ENCODE measurements around the gene CNIH4. TPM values are rescaled to one million over a fixed set of nuclear protein-coding genes. Genes with fewer than 3 reads are reported as not detected.

The CNIH4 gene
- total RNA-seq, 1 donor from 2014 or later, result 70.2 TPM

GRCh38 chr1:224321706-224322105 lies 35.0 kb upstream of the CNIH4 start:
- H3K27me3 Mint-ChIP-seq (ENCODE audit: low read depth), result no peaks in the 10 kb centered on the region
- TF ChIP-seq, protein P1, sequence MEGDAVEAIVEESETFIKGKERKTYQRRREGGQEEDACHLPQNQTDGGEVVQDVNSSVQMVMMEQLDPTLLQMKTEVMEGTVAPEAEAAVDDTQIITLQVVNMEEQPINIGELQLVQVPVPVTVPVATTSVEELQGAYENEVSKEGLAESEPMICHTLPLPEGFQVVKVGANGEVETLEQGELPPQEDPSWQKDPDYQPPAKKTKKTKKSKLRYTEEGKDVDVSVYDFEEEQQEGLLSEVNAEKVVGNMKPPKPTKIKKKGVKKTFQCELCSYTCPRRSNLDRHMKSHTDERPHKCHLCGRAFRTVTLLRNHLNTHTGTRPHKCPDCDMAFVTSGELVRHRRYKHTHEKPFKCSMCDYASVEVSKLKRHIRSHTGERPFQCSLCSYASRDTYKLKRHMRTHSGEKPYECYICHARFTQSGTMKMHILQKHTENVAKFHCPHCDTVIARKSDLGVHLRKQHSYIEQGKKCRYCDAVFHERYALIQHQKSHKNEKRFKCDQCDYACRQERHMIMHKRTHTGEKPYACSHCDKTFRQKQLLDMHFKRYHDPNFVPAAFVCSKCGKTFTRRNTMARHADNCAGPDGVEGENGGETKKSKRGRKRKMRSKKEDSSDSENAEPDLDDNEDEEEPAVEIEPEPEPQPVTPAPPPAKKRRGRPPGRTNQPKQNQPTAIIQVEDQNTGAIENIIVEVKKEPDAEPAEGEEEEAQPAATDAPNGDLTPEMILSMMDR (conservative IDR thresholded peaks at IDR 0.05), result no peak
- H3K36me3 Mint-ChIP-seq (ENCODE audit: low read depth), result peaks cover 3% of the 10 kb centered on the region
- peaks cover 7% of the 10 kb centered on the region for H3K4me1 Mint-ChIP-seq
- no peak overlapping the region for H3K27ac Mint-ChIP-seq (ENCODE audit: unreplicated experiment)
- H3K9me3 Mint-ChIP-seq, result no peaks in the 10 kb centered on the region
- no peak for DNase-seq (ENCODE audit: low read depth, low spot score)
- no peak overlapping the region for H3K4me3 Mint-ChIP-seq

GRCh38 chr1:224325959-224326358 lies 30.7 kb upstream of the CNIH4 start:
- H3K4me1 Mint-ChIP-seq, result peaks cover 30% of the 10 kb centered on the region
- H3K27me3 Mint-ChIP-seq (ENCODE audit: low read depth), result no peaks in the 10 kb centered on the region
- H3K27ac Mint-ChIP-seq (ENCODE audit: unreplicated experiment), result no peak overlapping the region
- H3K4me3 Mint-ChIP-seq, result peak overlapping the region; percentile 34
- TF ChIP-seq, protein P1 (conservative IDR thresholded peaks at IDR 0.05), result no peak
- DNase-seq (ENCODE audit: low read depth, low spot score), result no peak
- H3K36me3 Mint-ChIP-seq (ENCODE audit: low read depth), result peaks cover 3% of the 10 kb centered on the region
- no peaks in the 10 kb centered on the region for H3K9me3 Mint-ChIP-seq

- Mint-ChIP-seq H3K4me3 (peak overlapping the region; percentile 97), H3K36me3 (ENCODE audit: low read depth) (no peaks in the 10 kb centered on the region), H3K27ac (ENCODE audit: unreplicated experiment) (no peak overlapping the region), H3K9me3 (no peaks in the 10 kb centered on the region), H3K27me3 (ENCODE audit: low read depth) (peaks cover 4% of the 10 kb centered on the region), H3K4me1 (peaks cover 35% of the 10 kb centered on the region)
- TF ChIP-seq, protein P1 (conservative IDR thresholded peaks at IDR 0.05), result no peak
- no peak for DNase-seq (ENCODE audit: low read depth, low spot score)
Measured at GRCh38 chr1:224328644-224329043, 28.0 kb upstream of the CNIH4 start.

GRCh38 chr1:224329484-224329841 lies 27.2 kb upstream of the CNIH4 start:
- DNase-seq (ENCODE audit: low read depth, low spot score), result no peak
- TF ChIP-seq, protein P1 (conservative IDR thresholded peaks at IDR 0.05), result no peak
- Mint-ChIP-seq H3K4me1 (peaks cover 35% of the 10 kb centered on the region), H3K27ac (ENCODE audit: unreplicated experiment) (peak overlapping the region; percentile 100), H3K9me3 (no peaks in the 10 kb centered on the region), H3K36me3 (ENCODE audit: low read depth) (no peaks in the 10 kb centered on the region), H3K27me3 (ENCODE audit: low read depth) (peaks cover 8% of the 10 kb centered on the region), H3K4me3 (peak overlapping the region; percentile 97)

- TF ChIP-seq, protein P1 (conservative IDR thresholded peaks at IDR 0.05), result no peak
- H3K4me3 Mint-ChIP-seq, result peak within 1 kb of the TSS; percentile 97
- peak within 1 kb of the TSS; percentile 100 for H3K27ac Mint-ChIP-seq (ENCODE audit: unreplicated experiment)
- H3K36me3 Mint-ChIP-seq (ENCODE audit: low read depth), result no peaks in the 10 kb centered on the region
- DNase-seq (ENCODE audit: low read depth, low spot score), result peak; percentile 71
- peaks cover 35% of the 10 kb centered on the region for H3K4me1 Mint-ChIP-seq
- no peaks in the 10 kb centered on the region for H3K9me3 Mint-ChIP-seq
- peaks cover 8% of the 10 kb centered on the region for H3K27me3 Mint-ChIP-seq (ENCODE audit: low read depth)
Measured at GRCh38 chr1:224329842-224330753, 26.6 kb upstream of the CNIH4 start, which contains the start of gene NVL. Gene NVL (minus strand): TSS chr1:224330172. CDS start chr1:224330127, 45 bp downstream.

Data from neural crest cell (in vitro differentiated cells).